ENCODE results near the gene ZNF668. TPM values are rescaled to one million over a fixed set of nuclear protein-coding genes. Genes with fewer than 3 reads are reported as not detected.
A peak's percentile ranks its signal among the peaks of the same experiment; 100 is the strongest.
"Not testable (repeated sequence)": the region's sequence is repeated elsewhere in the genome, so short reads cannot be mapped to it uniquely, and the experiment has no call there.

Gene ZNF668
- total RNA-seq, 1 donor from 2014 or later, result 15.6 TPM

DNA sequence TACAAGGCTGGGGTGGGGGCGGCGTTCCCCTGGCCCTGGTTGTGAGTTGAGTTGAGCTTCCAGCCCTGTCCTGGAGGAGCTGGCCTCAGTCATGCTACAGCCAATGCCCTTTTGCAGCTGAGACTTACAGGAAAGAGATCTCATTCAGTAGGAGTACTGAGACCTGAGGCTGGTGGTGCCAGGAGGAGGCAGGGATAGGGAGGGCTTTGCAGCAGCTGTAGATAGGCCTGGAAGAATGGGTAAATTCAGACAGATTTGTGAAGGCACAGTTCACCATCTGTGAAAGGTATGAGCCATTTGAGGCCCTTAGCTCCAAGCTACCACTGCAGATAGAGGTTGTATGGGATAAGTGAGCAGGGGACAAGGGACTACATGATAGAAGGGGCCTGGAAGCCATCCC lies 35.0 kb downstream of the ZNF668 start:
- Mint-ChIP-seq H3K9me3 (no peaks in the 10 kb centered on the region), H3K4me1 (peaks cover 7% of the 10 kb centered on the region)

GRCh38 chr16:31036691-31037090 lies 37.3 kb downstream of the ZNF668 start:
- intact Hi-C loops (cut with micrococcal nuclease), result no loop called here
- Mint-ChIP-seq H3K27ac (no peak overlapping the region), H3K4me3 (no peak overlapping the region), H3K4me1 (peaks cover 15% of the 10 kb centered on the region), H3K27me3 (no peaks in the 10 kb centered on the region), H3K9me3 (no peaks in the 10 kb centered on the region), H3K36me3 (ENCODE audit: low read depth) (peaks cover 37% of the 10 kb centered on the region)
- no peak for DNase-seq

More for the DNA sequence above, 35.0 kb downstream of the ZNF668 start:
- peaks cover 42% of the 10 kb centered on the region for H3K36me3 Mint-ChIP-seq (ENCODE audit: low read depth)
- intact Hi-C loops (cut with micrococcal nuclease), result no loop called here
- H3K27me3 Mint-ChIP-seq, result no peaks in the 10 kb centered on the region
- no peak overlapping the region for H3K4me3 Mint-ChIP-seq
- no peak for DNase-seq
- H3K27ac Mint-ChIP-seq, result no peak overlapping the region

GRCh38 chr16:31033709-31034492 lies 40.1 kb downstream of the ZNF668 start:
- DNase-seq, result peak; percentile 96
- Mint-ChIP-seq H3K9me3 (no peaks in the 10 kb centered on the region), H3K4me3 (peak overlapping the region; percentile 93), H3K27me3 (no peaks in the 10 kb centered on the region), H3K4me1 (peaks cover 15% of the 10 kb centered on the region), H3K36me3 (ENCODE audit: low read depth) (peaks cover 24% of the 10 kb centered on the region), H3K27ac (peak overlapping the region; percentile 96)
- intact Hi-C loops (cut with micrococcal nuclease), result loop anchor here (1.0 to 2.0 kb wide), 12 partner anchors 37 to 425 kb away; partner anchors contain the start of genes ARMC5, BCKDK, CFAP119 and FBRS

- Mint-ChIP-seq H3K36me3 (ENCODE audit: low read depth) (peaks cover 19% of the 10 kb centered on the region), H3K4me3 (peak within 1 kb of the TSS; percentile 93), H3K27ac (peak within 1 kb of the TSS; percentile 96), H3K9me3 (no peaks in the 10 kb centered on the region), H3K27me3 (no peaks in the 10 kb centered on the region), H3K4me1 (peaks cover 15% of the 10 kb centered on the region)
- intact Hi-C loops (cut with micrococcal nuclease), result loop anchor here (1.0 to 2.0 kb wide), 11 partner anchors 41 to 426 kb away; partner anchors contain the start of genes ARMC5, BCKDK, CFAP119 and FBRS
- peak; percentile 99 for DNase-seq
These were observed 41.0 kb downstream of the ZNF668 start, which contains the start of gene STX4 for GRCh38 chr16:31032736-31033708. STX4 (plus strand) TSS chr16:31033558; CDS start chr16:31033806, 248 bp downstream.

- Mint-ChIP-seq H3K4me1 (peaks cover 15% of the 10 kb centered on the region), H3K36me3 (ENCODE audit: low read depth) (peaks cover 14% of the 10 kb centered on the region), H3K9me3 (no peaks in the 10 kb centered on the region), H3K27ac (no peak overlapping the region), H3K4me3 (no peak overlapping the region), H3K27me3 (no peaks in the 10 kb centered on the region)
- intact Hi-C loops (cut with micrococcal nuclease), result no loop called here
- no peak for DNase-seq
These were observed 42.8 kb downstream of the ZNF668 start for GRCh38 chr16:31031276-31031675.

DNA sequence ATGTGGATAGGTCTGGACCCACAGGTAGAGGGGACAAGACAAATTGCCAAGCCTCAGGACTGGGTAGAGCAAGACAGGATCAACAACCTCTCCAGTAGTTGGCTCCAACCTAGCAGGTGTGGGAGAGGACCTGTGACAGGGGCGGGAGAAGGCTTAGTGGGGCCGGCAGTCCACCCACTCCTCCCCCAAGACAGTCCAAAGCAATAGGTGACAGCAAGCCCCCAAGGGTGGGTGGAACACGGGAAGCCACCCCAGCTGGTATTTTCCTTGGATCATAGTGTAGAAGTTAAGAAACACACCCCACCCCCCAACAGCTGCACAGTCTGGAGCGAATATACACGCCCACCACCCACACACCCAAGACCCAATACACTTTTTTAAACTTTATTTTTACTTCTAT lies 44.8 kb downstream of the ZNF668 start:
- no peak overlapping the region for H3K27ac Mint-ChIP-seq
- intact Hi-C loops (cut with micrococcal nuclease), result no loop called here
- H3K4me1 Mint-ChIP-seq, result peaks cover 12% of the 10 kb centered on the region
- H3K4me3 Mint-ChIP-seq, result no peak overlapping the region
- H3K9me3 Mint-ChIP-seq, result no peaks in the 10 kb centered on the region
- DNase-seq, result no peak
- H3K36me3 Mint-ChIP-seq (ENCODE audit: low read depth), result peaks cover 7% of the 10 kb centered on the region
- H3K27me3 Mint-ChIP-seq, result no peaks in the 10 kb centered on the region

- Mint-ChIP-seq H3K9me3 (no peaks in the 10 kb centered on the region), H3K4me3 (no peak overlapping the region), H3K4me1 (peaks cover 10% of the 10 kb centered on the region), H3K27me3 (no peaks in the 10 kb centered on the region), H3K27ac (peak overlapping the region; percentile 22), H3K36me3 (ENCODE audit: low read depth) (no peaks in the 10 kb centered on the region)
- intact Hi-C loops (cut with micrococcal nuclease), result no loop called here
- no peak for DNase-seq
These were observed 48.7 kb downstream of the ZNF668 start for GRCh38 chr16:31025339-31025738.

DNA sequence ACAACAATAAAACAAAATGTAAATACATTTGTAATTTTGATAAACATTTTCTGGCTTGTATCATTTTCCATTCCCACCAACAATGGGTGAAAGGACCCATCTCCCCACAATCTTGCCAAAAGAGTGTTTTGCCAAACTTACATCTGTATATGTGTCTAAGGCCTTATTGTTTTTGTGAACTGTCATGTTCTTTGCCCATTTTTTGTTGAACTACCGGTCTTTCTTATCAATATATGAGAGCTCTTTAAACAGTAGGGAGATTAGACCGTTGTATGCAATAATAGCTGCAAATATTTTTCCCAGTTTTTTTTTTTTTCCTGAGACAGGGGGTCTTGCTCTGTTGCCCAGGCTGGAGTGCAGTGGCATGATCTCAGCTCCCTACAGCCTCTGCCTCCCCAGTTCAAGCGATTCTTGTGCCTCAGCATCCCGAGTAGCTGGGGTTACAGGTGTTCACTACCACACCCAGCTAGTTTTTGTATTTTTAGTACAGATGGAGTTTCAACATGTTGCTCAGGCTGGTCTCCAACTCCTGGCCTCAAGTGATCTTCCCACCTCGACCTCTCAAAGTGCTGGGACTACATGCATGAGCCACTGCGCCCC lies 50.3 kb downstream of the ZNF668 start:
- H3K9me3 Mint-ChIP-seq, result no peaks in the 10 kb centered on the region
- no peak for DNase-seq
- no peaks in the 10 kb centered on the region for H3K27me3 Mint-ChIP-seq
- peaks cover 10% of the 10 kb centered on the region for H3K4me1 Mint-ChIP-seq
- H3K36me3 Mint-ChIP-seq (ENCODE audit: low read depth), result no peaks in the 10 kb centered on the region
- H3K4me3 Mint-ChIP-seq, result no peak overlapping the region
- H3K27ac Mint-ChIP-seq, result no peak overlapping the region
- intact Hi-C loops (cut with micrococcal nuclease), result no loop called here

DNA sequence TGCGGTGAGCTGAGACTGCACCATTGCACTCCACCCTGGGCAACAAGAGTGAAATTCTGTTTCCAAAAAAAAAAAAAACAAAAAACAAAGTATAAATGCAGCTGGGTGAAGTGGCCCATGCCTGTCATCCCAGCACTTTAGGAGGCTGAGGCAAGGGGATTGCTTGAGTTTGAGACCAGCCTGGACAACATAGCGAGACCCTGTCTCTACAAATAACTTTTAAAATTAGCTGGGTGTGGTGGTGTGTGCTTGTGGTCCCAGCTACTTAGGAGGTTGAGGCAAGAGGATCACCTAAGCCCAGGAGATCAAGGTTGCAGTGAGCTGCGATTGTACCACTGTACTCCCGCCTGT lies 50.8 kb downstream of the ZNF668 start:
- Mint-ChIP-seq H3K9me3 (no peaks in the 10 kb centered on the region), H3K27ac (no peak overlapping the region), H3K36me3 (ENCODE audit: low read depth) (no peaks in the 10 kb centered on the region), H3K27me3 (no peaks in the 10 kb centered on the region), H3K4me1 (peaks cover 10% of the 10 kb centered on the region), H3K4me3 (no peak overlapping the region)
- no peak for DNase-seq
- intact Hi-C loops (cut with micrococcal nuclease), result no loop called here

DNA sequence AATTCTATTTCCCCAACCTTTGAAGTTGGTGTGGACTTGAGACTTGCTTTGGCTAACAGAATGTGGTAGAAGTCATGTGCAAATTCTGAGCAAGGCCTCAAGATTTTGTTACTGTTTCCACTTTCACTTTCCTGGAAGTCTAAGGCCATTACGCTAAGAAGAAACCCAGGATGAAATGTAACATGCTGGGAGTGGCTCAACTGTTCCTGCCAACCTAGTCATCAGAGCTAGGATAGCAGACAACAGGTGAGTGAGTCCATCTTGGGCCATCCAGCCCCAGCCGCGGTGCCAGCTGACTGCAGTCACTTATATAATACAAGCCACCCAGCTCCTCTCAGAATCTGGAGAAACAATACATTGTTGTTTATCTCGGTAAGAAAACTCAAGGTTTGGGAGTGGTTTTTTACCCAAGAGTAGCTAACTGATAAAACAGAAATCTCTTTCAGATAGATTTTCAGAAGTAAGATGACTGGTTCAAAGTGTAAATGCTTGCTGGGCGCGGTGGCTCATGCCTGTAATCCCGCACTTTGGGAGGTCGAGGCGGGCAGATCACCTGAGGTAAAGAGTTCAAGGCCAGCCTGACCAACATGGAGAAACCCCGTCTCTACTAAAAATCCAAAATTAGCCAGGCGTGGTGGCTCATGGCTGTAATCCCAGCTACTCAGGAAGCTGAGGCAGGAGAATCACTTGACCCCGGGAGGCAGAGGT lies 51.3 kb downstream of the ZNF668 start:
- intact Hi-C loops (cut with micrococcal nuclease), result no loop called here
- Mint-ChIP-seq H3K27ac (no peak overlapping the region), H3K36me3 (ENCODE audit: low read depth) (no peaks in the 10 kb centered on the region)

GRCh38 chr16:31020536-31020935 lies 53.5 kb downstream of the ZNF668 start:
- intact Hi-C loops (cut with micrococcal nuclease), result no loop called here
- Mint-ChIP-seq H3K9me3 (no peaks in the 10 kb centered on the region), H3K4me1 (peaks cover 10% of the 10 kb centered on the region), H3K4me3 (no peak overlapping the region), H3K27me3 (no peaks in the 10 kb centered on the region), H3K27ac (no peak overlapping the region), H3K36me3 (ENCODE audit: low read depth) (no peaks in the 10 kb centered on the region)
- DNase-seq, result no peak

More for the DNA sequence above, 51.3 kb downstream of the ZNF668 start:
- Mint-ChIP-seq H3K4me1 (peaks cover 10% of the 10 kb centered on the region), H3K27me3 (no peaks in the 10 kb centered on the region), H3K9me3 (no peaks in the 10 kb centered on the region), H3K4me3 (no peak overlapping the region)
- no peak for DNase-seq

DNA sequence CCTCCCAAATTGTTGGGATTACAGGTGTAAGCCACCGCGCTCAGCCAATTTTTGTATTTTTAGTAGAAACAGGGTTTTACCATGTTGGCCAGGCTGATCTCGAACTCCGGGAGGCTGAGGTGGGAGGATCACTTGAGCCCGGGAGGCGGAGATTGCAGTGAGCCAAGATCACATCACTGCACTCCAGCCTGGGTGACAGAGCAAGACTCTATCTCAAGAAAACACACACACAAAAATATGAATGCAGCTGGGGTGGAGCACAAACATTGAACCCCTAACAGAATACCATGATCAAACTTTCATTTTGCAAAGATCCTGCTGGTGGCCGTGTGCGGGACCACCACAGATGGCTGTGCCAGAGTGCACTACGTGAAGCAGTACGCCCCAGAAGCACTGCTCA lies 56.3 kb downstream of the ZNF668 start:
- not testable (repeated sequence) for H3K4me3 Mint-ChIP-seq

DNA sequence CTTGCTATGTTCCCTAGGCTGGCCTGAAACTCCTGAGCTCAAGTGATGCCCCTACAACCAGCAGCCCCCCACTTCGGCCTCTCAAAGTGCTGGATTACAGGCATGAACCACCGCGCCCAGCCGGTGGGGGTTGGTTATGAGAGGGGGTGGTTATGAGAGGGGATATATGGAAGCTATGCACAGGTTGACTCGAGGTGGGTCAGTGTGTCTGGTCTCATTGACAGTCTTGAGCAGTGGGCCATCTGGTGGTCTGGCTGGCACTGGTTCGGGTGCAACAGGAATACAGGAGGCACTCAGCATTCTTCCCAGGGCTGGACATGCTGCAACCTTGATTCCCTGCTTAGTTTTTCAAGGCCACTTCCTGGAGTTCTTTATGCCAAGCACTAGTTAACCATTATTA lies 58.0 kb downstream of the ZNF668 start:
- Mint-ChIP-seq H3K9me3 (no peaks in the 10 kb centered on the region), H3K36me3 (ENCODE audit: low read depth) (no peaks in the 10 kb centered on the region), H3K27me3 (peaks cover 31% of the 10 kb centered on the region), H3K4me3 (no peak overlapping the region), H3K27ac (no peak overlapping the region), H3K4me1 (peaks cover 6% of the 10 kb centered on the region)
- DNase-seq, result no peak
- intact Hi-C loops (cut with micrococcal nuclease), result no loop called here

More for the DNA sequence above, 56.3 kb downstream of the ZNF668 start:
- H3K9me3 Mint-ChIP-seq; H3K4me1 Mint-ChIP-seq; intact Hi-C loops (cut with micrococcal nuclease); H3K27ac Mint-ChIP-seq; DNase-seq; H3K36me3 Mint-ChIP-seq (ENCODE audit: low read depth): not testable (repeated sequence)
- H3K27me3 Mint-ChIP-seq, result peaks cover 15% of the 10 kb centered on the region

Measured in activated CD4-positive, alpha-beta T cell treated with anti-CD3 and anti-CD28 coated beads, Interleukin-2, amount 10 ng/mL, durations not matched to agents 24 days and 14 days (primary cell).